ENCODE results near the gene MT1X. TPM values are rescaled to one million over a fixed set of nuclear protein-coding genes. Genes with fewer than 3 reads are reported as not detected.
A peak's percentile ranks its signal among the peaks of the same experiment; 100 is the strongest.

MT1X gene
- total and polyA plus RNA-seq, 4 donors: 15.0 to 31.3 (median 24.9) TPM

- H3K36me3 ChIP-seq (ENCODE audit: control insufficient read depth, insufficient read depth, low read length): no peaks in the 10 kb centered on the region
- WGBS (ENCODE audit: insufficient coverage): 83% methylated on average over 2 of the region's 3 CpGs
- no peaks in the 10 kb centered on the region for H3K27me3 ChIP-seq (ENCODE audit: control insufficient read depth, insufficient read depth, low read length)
- no peak overlapping the region for H3K4me3 ChIP-seq (ENCODE audit: low read depth, low read length)
- no peaks in the 10 kb centered on the region for H3K9me3 ChIP-seq (ENCODE audit: control insufficient read depth, insufficient read depth, low read length)
- no peak for DNase-seq (ENCODE audit: low read depth in 4 of 6, low spot score in 6 of 6)
- H3K4me1 ChIP-seq (ENCODE audit: control insufficient read depth, insufficient read depth, low read length): peaks cover 4% of the 10 kb centered on the region
- no peak overlapping the region for H3K27ac ChIP-seq (ENCODE audit: low read depth, low read length)
These were observed 41.9 kb downstream of the MT1X start for GRCh38 chr16:56724191-56724590.

DNA sequence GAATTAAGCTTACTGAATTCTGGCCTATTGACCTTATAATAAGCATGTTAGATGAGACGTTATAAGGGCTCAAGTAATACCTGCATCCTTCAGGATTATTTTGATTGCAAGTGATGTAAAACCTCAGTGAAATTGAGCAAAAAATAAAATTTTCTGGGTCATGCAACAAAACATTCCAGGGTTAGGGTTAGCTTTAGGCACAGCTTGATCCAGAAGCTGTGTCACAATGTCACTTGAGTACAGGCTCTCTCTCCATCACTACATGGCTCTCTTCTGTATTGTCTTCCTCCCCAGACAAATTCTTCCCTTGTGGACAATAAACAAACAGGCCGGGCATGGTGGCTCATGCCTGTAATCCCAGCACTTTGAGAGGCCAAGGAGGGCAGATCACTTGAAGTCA lies 44.0 kb downstream of the MT1X start:
- WGBS (ENCODE audit: insufficient coverage): 40% methylated on average over 1 of the region's 2 CpGs
- H3K9me3 ChIP-seq (ENCODE audit: control insufficient read depth, insufficient read depth, low read length): no peaks in the 10 kb centered on the region
- no peaks in the 10 kb centered on the region for H3K36me3 ChIP-seq (ENCODE audit: control insufficient read depth, insufficient read depth, low read length)
- H3K27ac ChIP-seq (ENCODE audit: low read depth, low read length): no peak overlapping the region
- H3K27me3 ChIP-seq (ENCODE audit: control insufficient read depth, insufficient read depth, low read length): no peaks in the 10 kb centered on the region
- no peak for DNase-seq (ENCODE audit: low read depth in 4 of 6, low spot score in 6 of 6)
- no peak overlapping the region for H3K4me3 ChIP-seq (ENCODE audit: low read depth, low read length)
- H3K4me1 ChIP-seq (ENCODE audit: control insufficient read depth, insufficient read depth, low read length): peaks cover 12% of the 10 kb centered on the region

GRCh38 chr16:56726926-56727325 lies 44.7 kb downstream of the MT1X start:
- H3K27me3 ChIP-seq (ENCODE audit: control insufficient read depth, insufficient read depth, low read length): no peaks in the 10 kb centered on the region
- H3K36me3 ChIP-seq (ENCODE audit: control insufficient read depth, insufficient read depth, low read length): no peaks in the 10 kb centered on the region
- no peak for DNase-seq (ENCODE audit: low read depth in 4 of 6, low spot score in 6 of 6)
- H3K9me3 ChIP-seq (ENCODE audit: control insufficient read depth, insufficient read depth, low read length): no peaks in the 10 kb centered on the region
- WGBS (ENCODE audit: insufficient coverage): 100% methylated on average over 1 of the region's 6 CpGs
- H3K4me3 ChIP-seq (ENCODE audit: low read depth, low read length): no peak overlapping the region
- H3K27ac ChIP-seq (ENCODE audit: low read depth, low read length): no peak overlapping the region
- peaks cover 12% of the 10 kb centered on the region for H3K4me1 ChIP-seq (ENCODE audit: control insufficient read depth, insufficient read depth, low read length)

DNA sequence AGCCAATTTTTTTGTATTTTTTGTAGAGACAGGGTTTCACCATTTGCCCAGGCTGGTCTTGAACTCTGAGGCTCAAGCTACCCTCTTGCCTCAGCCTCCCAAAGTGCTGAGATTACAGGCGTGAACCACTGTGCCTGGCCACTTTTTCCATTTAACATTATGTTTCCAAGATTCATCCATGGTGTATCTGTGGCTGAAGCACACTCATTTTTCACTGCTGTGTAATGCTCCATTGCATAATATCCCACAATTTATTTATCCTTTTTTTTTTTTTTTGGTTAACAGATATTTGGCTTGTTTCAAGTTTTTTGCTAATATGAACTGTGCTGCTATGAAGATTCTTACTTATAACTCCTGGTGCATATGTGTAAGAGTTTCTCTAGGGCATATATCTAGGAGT lies 45.8 kb downstream of the MT1X start:
- Histone ChIP-seq H3K27ac (ENCODE audit: low read depth, low read length) (no peak overlapping the region), H3K4me1 (ENCODE audit: control insufficient read depth, insufficient read depth, low read length) (peaks cover 12% of the 10 kb centered on the region), H3K9me3 (ENCODE audit: control insufficient read depth, insufficient read depth, low read length) (no peaks in the 10 kb centered on the region), H3K4me3 (ENCODE audit: low read depth, low read length) (no peak overlapping the region), H3K27me3 (ENCODE audit: control insufficient read depth, insufficient read depth, low read length) (no peaks in the 10 kb centered on the region), H3K36me3 (ENCODE audit: control insufficient read depth, insufficient read depth, low read length) (no peaks in the 10 kb centered on the region)
- no peak for DNase-seq (ENCODE audit: low read depth in 4 of 6, low spot score in 6 of 6)
- WGBS (ENCODE audit: insufficient coverage): 100% methylated on average over 1 of the region's 1 CpG

- WGBS (ENCODE audit: insufficient coverage): 43% methylated on average over 4 of the region's 8 CpGs
- Histone ChIP-seq H3K36me3 (ENCODE audit: control insufficient read depth, insufficient read depth, low read length) (no peaks in the 10 kb centered on the region), H3K9me3 (ENCODE audit: control insufficient read depth, insufficient read depth, low read length) (no peaks in the 10 kb centered on the region), H3K27me3 (ENCODE audit: control insufficient read depth, insufficient read depth, low read length) (no peaks in the 10 kb centered on the region), H3K4me1 (ENCODE audit: control insufficient read depth, insufficient read depth, low read length) (peaks cover 12% of the 10 kb centered on the region), H3K4me3 (ENCODE audit: low read depth, low read length) (peak overlapping the region; percentile 91), H3K27ac (ENCODE audit: low read depth, low read length) (peak overlapping the region; percentile 83)
- peak in 3 of 6 donors; percentile 7 to 33 (median 9) for DNase-seq (ENCODE audit: low read depth in 4 of 6, low spot score in 6 of 6)
These were observed 46.9 kb downstream of the MT1X start for GRCh38 chr16:56728980-56729734.

DNA sequence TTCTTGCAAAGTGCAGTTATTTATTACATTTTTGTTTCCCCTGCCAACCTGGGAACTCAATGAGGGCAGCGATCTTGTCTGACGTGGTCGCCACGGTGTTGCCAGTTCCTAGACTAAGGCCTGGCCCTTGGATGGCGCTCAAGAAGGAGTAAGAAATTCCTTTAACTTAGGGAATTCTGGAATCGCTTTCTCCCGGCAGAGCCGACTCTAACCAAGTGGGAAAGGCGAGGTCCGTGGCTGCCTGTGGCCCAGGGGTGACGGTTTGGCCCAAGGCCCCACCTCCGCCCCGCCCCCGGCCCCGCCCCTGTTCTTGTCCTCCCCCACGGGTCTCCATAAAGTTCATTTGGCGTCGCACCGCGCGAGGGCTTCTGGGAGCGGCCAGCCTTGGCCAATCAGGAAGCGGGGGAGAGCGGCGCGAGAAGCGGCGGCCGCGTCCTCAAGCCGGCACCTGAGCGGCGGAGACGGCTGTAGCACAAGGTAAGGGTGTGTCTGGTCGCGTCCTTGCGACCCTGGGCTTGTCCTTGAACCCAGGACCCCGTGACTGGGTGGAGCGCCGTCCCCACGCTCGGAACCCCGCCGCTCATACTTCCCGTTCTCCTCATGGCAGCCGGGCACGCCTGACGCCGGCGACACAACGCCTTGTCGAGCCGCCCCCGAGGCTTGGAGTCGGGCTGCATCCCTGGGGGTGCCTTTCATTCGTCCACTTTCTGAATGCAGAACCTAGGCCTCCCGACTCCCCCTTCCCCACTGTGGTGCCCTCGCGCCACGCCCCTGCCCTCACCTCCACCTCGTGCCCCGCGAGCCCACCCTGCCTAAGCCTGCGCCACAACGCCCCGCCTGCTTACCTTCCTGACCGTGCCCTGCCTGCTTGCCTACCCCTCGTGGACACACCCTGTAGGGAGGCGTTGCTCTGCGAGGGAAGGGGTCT lies 47.7 kb downstream of the MT1X start, which contains the start of gene NUP93:
NUP93 (plus strand) TSS at position 395 of the 928 bp plus-strand sequence. CDS start 18,119 bp downstream, outside the sequence.
- peak; percentile 83 to 98 (median 90) for DNase-seq (ENCODE audit: low read depth in 4 of 6, low spot score in 6 of 6)
- WGBS (ENCODE audit: insufficient coverage): 0% methylated on average over 64 of the region's 70 CpGs
- Histone ChIP-seq H3K4me1 (ENCODE audit: control insufficient read depth, insufficient read depth, low read length) (peaks cover 12% of the 10 kb centered on the region), H3K27me3 (ENCODE audit: control insufficient read depth, insufficient read depth, low read length) (no peaks in the 10 kb centered on the region), H3K9me3 (ENCODE audit: control insufficient read depth, insufficient read depth, low read length) (no peaks in the 10 kb centered on the region), H3K4me3 (ENCODE audit: low read depth, low read length) (peak within 1 kb of the TSS; percentile 91), H3K36me3 (ENCODE audit: control insufficient read depth, insufficient read depth, low read length) (no peaks in the 10 kb centered on the region), H3K27ac (ENCODE audit: low read depth, low read length) (peak within 1 kb of the TSS; percentile 83)

DNA sequence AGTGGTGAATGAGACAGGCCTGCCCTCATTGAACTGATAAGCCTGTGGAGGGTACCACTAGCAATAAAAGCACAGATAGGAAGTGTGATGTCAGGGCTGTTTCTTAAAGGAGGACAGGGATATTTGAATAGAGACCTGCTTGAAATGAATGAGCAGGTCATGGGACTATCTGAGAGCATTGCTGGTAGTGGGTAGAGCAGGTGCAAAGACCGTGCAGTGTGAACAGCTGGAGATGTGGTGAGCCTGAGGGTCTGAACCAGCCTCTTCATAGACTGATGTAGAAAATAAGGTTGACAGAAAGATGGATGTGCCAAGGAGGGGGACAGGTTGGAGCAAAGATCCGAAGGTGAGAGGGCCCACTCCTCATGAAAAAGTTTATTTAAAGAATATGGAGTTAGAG lies 50.1 kb downstream of the MT1X start:
- no peak for DNase-seq (ENCODE audit: low read depth in 4 of 6, low spot score in 6 of 6)
- Histone ChIP-seq H3K36me3 (ENCODE audit: control insufficient read depth, insufficient read depth, low read length) (peaks cover 3% of the 10 kb centered on the region), H3K9me3 (ENCODE audit: control insufficient read depth, insufficient read depth, low read length) (no peaks in the 10 kb centered on the region), H3K4me1 (ENCODE audit: control insufficient read depth, insufficient read depth, low read length) (peaks cover 12% of the 10 kb centered on the region), H3K4me3 (ENCODE audit: low read depth, low read length) (no peak overlapping the region), H3K27me3 (ENCODE audit: control insufficient read depth, insufficient read depth, low read length) (no peaks in the 10 kb centered on the region), H3K27ac (ENCODE audit: low read depth, low read length) (no peak overlapping the region)
- 92% methylated on average over 2 of the region's 2 CpGs for WGBS (ENCODE audit: insufficient coverage)

DNA sequence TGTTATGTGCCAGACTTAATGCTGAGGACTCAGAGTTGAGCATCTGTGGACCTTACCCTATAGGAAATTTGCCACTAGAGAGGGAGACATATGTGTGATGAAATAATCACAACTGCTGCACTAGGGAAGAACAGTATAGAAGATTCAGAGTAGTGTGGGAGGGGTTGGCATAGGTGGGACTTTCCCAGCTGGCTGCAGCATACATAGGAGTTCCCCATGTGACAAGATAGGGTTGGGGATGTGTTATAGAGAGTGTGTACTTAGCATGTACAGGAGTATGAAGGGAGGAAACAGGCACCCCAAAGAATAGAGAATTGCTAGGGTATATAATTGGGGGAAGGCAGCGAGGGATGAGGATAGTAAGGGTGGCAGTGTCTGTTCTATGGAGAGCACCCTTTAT lies 50.6 kb downstream of the MT1X start:
- no peaks in the 10 kb centered on the region for H3K27me3 ChIP-seq (ENCODE audit: control insufficient read depth, insufficient read depth, low read length)
- H3K27ac ChIP-seq (ENCODE audit: low read depth, low read length): no peak overlapping the region
- peaks cover 14% of the 10 kb centered on the region for H3K4me1 ChIP-seq (ENCODE audit: control insufficient read depth, insufficient read depth, low read length)
- H3K4me3 ChIP-seq (ENCODE audit: low read depth, low read length): no peak overlapping the region
- H3K9me3 ChIP-seq (ENCODE audit: control insufficient read depth, insufficient read depth, low read length): no peaks in the 10 kb centered on the region
- H3K36me3 ChIP-seq (ENCODE audit: control insufficient read depth, insufficient read depth, low read length): peaks cover 3% of the 10 kb centered on the region
- 100% methylated on average over 1 of the region's 1 CpG for WGBS (ENCODE audit: insufficient coverage)
- DNase-seq (ENCODE audit: low read depth in 4 of 6, low spot score in 6 of 6): no peak

Measured in spinal cord (tissue), 10 donors.